ENCODE results near the gene SCAPER. TPM values are rescaled to one million over a fixed set of nuclear protein-coding genes. Genes with fewer than 3 reads are reported as not detected.
A peak's percentile ranks its signal among the peaks of the same experiment; 100 is the strongest.

Gene SCAPER
- total RNA-seq, 1 donor from 2014 or later: 45.9 TPM

DNA sequence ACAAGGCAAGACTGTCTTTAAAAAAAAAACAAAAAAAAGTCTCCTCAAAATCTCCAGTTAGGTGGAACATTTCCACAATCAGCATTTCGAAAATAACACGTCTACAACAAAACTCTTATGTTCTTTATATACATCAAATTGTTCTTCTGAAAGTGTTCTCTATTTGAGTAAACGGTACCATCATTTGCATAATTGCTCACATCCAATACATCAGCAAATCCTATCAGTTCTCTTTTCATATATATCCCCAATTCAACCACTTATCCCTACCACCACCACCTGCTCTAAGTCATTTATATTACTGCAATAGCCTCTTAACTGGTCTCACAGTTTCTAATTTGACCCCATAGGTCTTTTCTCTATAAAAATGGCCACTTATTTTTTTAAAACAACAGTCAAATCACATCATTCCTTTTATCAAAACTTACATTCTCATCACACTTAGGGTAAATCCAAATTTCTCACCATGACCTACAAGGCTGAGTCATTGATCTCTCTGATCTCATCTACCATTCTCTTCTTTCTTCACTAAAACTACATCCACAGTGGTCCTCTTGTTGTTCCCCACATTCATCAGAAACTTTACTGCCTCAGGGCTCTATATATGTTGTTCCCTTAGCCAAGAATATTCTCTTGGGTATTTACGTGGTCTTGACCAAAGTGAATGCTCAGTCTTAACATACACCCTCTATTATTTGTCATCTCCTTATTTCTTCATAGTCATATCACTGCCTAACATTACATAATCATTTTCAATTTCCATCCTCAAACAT, 237.0 kb downstream of the SCAPER start:
- no peak for DNase-seq (ENCODE audit: low spot score)

- no peak for DNase-seq (ENCODE audit: low spot score)
Measured at GRCh38 chr15:76664895-76665294, 240.2 kb downstream of the SCAPER start.

- no peak for DNase-seq (ENCODE audit: low spot score)
Measured at GRCh38 chr15:76664411-76664810, 240.7 kb downstream of the SCAPER start.

DNA sequence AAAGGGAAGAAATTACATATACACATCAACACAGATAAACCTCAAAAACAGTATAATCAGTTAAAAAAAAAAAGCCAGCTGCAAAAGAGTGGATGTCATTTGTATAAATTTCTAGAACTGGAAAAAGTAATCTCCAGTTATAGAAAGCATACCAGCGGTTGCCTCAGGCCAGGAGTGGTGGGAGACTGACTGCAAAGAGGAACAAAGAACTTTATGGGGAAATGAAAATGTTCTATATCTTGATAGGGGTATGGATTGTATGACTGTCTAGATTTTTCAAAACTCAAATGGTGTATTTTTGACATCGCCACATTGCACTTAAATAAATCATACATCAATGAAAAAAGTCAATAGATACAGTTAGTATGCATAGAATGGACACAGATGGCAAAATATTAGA, 241.6 kb downstream of the SCAPER start:
- DNase-seq (ENCODE audit: low spot score): no peak

DNA sequence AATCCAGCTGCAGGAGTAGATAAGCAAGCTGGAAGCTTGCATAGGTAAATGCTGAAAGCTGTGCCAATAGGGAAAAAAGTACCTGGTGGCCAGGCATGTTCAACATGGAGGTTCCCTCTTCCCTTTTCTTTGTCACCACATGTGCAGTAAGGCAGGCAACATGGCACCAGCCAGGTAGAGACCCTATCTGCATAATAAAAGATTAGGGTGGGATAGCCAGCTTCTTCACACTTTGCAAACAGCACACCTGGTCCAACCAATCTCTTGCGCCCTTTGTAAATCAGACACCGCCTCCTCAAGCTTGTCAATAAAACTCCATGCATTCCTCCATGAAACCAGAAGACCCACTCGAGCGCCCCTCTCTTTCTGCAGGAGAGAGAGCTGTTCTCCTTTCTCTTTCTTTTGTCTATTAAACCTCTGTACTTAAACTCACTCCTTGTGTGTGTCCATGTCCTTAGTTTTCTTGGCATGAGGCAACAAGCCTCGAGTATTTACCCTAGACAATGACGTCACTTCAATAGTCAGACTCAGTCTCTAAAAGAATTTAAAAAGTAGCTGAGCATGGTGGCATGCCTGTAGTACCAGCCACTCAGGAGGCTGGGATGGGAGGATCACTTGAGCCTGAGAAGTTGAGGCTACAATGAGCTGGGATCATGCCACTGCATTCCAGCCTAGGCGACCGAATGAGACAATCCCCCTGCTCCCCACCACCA, 256.3 kb downstream of the SCAPER start:
- no peak for DNase-seq (ENCODE audit: low spot score)

DNA sequence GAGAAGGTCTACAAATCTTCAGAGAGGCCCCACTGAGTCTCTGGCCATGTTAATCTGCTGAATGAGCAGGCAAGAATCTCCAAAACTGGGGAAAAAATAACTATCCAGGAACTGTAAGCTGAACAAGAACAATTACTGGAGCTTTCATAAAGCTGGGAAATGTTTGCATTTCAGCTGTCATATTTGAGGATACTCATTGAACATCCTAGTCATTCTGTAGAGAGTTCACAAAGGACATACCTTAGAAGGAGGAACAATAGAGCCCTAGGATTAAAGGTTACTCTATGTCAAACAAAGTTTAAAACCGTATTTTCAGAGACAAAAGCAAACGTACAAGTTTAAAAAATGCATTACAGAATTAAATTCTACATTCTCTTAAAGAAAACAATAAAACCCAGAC, 257.5 kb downstream of the SCAPER start:
- DNase-seq (ENCODE audit: low spot score): no peak

- no peak for DNase-seq (ENCODE audit: low spot score)
Measured at GRCh38 chr15:76644646-76645045, 260.5 kb downstream of the SCAPER start.

DNA sequence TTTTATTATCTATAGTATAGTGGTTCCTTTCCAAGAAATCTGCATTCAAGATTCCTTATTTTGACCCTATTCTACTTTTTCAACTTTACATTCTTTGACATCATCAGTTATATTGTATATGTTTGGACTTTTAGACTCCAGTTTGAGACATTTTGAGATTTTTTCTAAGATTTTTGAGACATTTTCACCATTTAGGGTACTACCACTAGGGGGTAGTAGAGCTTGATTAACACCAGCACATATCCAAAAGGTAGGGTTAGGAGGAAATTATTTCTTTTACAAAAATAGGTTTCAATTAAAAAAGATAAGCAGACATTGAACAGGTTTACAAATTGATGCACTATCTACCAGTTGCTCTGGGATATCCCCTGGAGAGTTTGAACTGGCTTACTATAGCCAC, 262.5 kb downstream of the SCAPER start:
- DNase-seq (ENCODE audit: low spot score): no peak

DNA sequence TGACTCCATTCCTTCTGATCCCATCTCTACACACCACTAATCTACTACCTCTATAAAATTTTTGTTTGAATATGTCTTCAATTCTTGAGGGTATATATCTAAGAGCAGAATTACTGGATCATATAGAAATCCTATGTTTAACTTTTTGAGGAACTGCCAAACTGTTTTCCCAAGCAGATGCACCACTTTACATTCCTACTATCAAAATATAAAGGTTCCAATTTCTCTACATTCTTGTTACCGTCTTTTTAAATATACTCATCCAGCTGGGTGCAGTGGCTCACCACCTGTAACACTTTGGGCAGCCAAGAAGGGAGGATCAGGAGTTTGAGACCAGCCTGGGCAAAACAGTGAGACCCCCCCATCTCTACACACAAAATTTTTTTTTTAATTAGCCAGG, 268.0 kb downstream of the SCAPER start:
- DNase-seq (ENCODE audit: low spot score): no peak

DNA sequence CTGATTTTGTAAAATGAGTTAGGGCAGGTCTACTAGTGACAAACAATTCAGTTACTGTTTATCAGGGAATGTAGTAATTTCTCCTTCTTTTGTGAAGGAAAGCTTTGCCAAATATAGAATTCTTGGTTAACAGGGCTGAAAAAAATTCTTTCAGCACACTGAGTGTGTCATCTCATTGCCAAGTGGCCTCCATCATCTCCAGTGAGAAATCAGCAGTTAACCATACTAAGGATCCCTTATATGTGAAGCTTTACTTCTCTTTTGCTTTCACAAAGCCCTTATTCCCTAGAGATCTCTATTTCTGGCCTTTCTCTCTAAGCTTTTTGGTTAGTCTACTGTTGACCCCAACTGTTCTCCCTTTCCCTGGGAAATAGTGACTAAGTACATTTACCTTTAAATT, 269.1 kb downstream of the SCAPER start:
- DNase-seq (ENCODE audit: low spot score): no peak

GRCh38 chr15:76626611-76627010, 278.5 kb downstream of the SCAPER start:
- no peak for DNase-seq (ENCODE audit: low spot score)

DNA sequence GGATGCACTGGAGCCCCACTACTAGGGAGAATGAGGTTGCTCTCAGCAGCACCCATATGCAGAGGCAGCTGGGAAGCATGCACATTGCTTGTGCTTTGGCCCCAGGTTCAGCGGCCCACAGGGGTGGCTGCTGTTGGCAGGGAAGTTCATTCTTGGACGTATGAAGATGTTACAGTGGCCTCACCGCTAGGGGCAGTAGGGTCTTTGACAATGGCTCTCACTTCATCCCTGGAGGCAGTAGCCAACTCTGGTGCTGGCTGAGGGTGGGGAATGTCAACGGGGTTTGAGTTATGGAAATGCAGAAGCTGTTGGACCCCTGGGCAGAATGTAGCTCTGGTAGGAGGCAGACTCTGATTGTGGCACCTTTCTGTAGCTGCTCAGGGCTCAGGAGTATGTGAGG, 279.9 kb downstream of the SCAPER start:
- DNase-seq (ENCODE audit: low spot score): no peak

- no peak for DNase-seq (ENCODE audit: low spot score)
Measured at GRCh38 chr15:76614725-76615124, 290.4 kb downstream of the SCAPER start.

- DNase-seq (ENCODE audit: low spot score): no peak
Measured at GRCh38 chr15:76588811-76589747, 316.1 kb downstream of the SCAPER start.

DNA sequence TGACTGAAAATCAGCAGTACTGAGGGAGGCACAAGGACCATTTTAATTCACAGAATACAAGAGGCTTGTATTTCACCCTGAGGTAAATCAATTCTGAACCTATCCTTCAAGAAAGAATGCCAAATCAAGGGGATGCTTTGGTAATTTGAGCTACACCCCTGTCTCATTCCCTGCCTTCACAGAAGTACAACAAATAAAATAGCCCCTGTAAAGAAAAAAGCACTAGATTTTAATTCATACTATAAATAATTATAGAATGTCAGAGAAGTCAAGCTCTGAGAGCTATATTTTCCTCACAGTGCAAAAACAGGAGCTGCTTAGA, 319.6 kb downstream of the SCAPER start:
- no peak for DNase-seq (ENCODE audit: low spot score)

GRCh38 chr15:76584868-76585575, 320.1 kb downstream of the SCAPER start:
- DNase-seq (ENCODE audit: low spot score): no peak

DNA sequence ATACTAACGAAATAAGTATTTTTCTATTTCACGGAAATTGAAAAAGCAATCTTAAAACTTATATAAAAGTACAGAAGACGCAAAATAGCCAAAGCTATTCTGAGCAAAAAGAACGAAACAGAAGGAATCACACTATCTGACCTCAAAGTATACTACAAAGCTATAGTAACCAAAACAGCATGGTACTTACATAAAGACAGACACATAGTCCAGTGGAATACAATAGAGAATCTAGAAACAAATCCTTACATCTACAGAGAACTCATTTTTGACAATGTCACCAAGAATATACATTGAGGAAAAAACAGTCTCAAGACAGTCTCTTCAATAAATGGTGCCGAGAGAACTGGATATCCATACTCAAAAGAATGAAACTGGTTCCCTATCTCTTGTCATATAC, 322.6 kb downstream of the SCAPER start:
- DNase-seq (ENCODE audit: low spot score): no peak

- DNase-seq (ENCODE audit: low spot score): no peak
Measured at GRCh38 chr15:76577879-76578512, 327.1 kb downstream of the SCAPER start.

DNA sequence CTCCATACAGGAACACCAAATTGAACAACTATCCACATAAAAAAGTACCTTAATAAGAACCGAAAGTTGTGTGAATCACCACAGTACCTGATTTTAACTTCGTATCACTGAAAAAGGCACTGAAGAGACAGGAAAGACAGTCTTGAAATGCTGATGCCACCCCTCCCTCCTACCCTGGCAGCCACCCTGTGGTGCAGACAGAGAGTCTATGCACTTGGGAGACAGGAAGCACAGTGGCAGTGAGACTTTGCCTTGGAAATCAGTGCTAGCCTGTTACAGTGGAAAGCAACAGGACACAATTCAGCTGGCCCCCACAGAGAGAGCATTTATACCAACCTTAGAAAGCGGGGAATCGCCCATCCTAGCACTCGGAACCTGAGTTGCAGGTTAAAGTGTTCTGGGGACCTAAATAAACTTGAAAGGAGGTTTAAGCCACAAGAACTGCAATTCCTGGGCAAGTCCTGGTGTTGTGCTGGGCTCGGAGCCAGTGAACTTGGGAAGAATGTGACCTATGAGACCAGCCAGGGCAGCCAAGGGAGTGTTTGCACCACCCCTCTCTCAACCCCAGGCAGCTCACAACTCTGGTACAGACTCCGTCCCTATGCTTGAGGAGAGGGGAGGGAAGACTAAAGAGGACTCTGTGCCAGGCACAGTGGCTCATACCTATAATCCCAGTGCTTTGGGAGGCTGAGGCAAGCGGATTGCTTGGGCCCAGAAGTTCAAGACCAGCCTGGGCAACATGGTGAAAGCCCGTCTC, 328.4 kb downstream of the SCAPER start:
- DNase-seq (ENCODE audit: low spot score): peak; percentile 64

DNA sequence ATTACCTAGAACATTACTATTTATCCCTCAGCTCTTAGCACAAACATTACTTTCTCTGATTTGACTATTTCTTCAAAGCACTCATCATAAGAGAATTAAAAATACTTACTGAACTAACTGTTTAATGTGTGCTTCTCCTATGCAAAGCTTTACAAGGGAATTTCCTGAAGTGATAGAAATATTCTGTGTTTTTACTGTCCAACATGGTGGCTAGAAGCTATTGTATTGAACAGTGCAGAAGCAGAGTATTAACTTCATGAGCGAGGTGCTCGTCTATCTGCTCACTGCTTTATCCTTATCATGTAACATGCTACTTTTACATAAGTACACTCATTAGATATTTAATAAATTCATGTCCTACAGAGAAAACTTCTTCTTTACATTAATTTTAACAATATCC, 329.5 kb downstream of the SCAPER start:
- no peak for DNase-seq (ENCODE audit: low spot score)

- no peak for DNase-seq (ENCODE audit: low spot score)
Measured at GRCh38 chr15:76575274-76575673, 329.9 kb downstream of the SCAPER start.
